WI38 (cell line): Measurements from ENCODE around the gene KRTAP5-6.

Source experiments
- H3K4me3 ChIP-seq: 2 replicates; pipeline ENCODE4 v1.5.1; 2011; ENCODE audit warnings: low read depth, mild to moderate bottlenecking, control low read depth, low read length
- CTCF ChIP-seq: IDR thresholded peaks from 2 replicates; pipeline ENCODE4 v1.5.1; 2012; ENCODE audit warnings: low read depth, mild to moderate bottlenecking, control low read depth, low read length

The KRTAP5-6 gene

GRCh38 chr11:1727861-1728260 lies 30.9 kb downstream of the KRTAP5-6 start:
- no peak for TF ChIP-seq CTCF
- no peak overlapping the region for H3K4me3 ChIP-seq

GRCh38 chr11:1728301-1728700 lies 31.3 kb downstream of the KRTAP5-6 start:
- no peak overlapping the region for H3K4me3 ChIP-seq
- TF ChIP-seq CTCF: no peak

DNA sequence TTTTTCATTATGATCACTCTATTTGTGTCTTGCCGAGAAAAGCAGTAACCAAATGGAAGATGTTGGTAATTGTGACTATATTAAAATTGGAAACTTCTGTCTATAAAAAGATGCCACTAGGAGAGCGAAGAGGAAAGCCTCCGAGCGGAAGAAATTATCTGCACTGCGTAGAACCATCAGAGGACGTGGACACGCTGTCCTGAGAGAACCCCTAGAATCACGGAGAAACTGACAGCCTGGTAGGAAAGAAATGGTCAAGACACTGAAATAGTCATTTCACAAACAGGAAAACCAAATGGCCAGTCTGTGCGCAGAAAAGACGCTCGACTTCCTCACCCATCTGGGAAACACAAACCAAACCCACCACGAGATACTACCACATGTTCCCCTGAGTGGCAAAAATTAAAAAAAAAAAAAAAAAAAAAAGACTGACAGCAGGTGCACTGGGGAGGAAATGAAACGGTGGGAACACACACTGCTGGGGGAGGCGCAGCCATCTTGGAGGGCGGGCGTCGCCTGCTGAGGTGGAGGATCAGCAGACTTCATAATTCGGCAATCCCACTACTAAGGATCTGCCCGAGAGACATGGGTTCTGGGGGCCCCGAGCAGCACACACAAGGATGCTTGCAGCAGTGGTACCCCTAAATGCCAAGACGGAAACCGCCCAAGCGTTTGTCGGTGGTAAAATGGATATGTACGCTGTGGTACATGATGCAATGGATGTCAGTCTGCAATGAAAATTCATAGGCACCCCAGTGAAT lies 32.1 kb downstream of the KRTAP5-6 start:
- TF ChIP-seq CTCF: no peak
- H3K4me3 ChIP-seq: no peak overlapping the region

DNA sequence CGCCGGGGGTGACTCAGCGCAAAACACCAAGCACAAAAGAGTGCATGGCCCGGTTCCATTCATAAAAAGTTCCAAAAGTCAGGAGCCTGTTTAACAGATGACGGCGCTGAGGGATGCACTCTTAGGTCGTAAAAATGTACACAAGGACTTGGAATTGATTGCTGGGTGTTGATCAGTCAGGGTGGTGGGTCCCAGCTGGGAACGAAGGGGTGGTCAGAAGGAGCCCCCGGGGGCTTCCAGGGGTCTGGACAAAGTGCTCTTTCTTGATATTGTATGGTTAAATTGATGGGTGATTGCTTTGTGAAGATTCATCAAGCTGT lies 32.7 kb downstream of the KRTAP5-6 start:
- TF ChIP-seq CTCF: no peak
- H3K4me3 ChIP-seq: no peak overlapping the region

- H3K4me3 ChIP-seq: no peak overlapping the region
- TF ChIP-seq CTCF: no peak
Measured at GRCh38 chr11:1730059-1730629, 33.1 kb downstream of the KRTAP5-6 start.

DNA sequence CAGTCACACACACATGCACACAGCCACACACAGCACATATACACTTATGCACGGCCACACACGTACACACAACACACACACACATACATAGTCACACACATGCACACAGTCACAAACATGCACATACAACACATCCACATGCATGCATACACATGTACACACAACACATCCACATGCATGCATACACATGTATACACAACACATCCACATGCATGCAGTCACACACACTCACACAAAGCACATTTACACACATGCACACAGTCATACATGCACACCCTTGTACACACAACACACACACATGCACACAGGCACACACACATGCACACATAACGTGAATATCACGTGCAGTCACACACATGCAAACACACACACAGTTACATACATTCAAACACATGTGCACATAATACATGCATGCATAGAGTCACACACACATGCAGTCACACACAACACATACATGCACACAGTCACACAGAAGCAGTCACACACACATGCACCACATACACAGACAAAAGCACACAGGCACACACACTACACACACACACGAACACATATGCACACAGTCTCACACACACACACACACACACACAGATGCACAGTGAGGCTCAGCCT lies 34.6 kb downstream of the KRTAP5-6 start:
- no peak overlapping the region for H3K4me3 ChIP-seq

More for the DNA sequence above, 34.6 kb downstream of the KRTAP5-6 start:
- no peak for TF ChIP-seq CTCF
